ENCODE data around the gene RIMBP3B.
"Not testable (repeated sequence)": the region's sequence is repeated elsewhere in the genome, so short reads cannot be mapped to it uniquely, and the experiment has no call there.

- not testable (repeated sequence) for TF ChIP-seq CTCF (IDR thresholded peaks at IDR 0.05; ENCODE audit: insufficient read depth, low read length, poor library complexity, severe bottlenecking); EZH2phosphoT487 (conservative IDR thresholded peaks at IDR 0.05; ENCODE audit: low read length)
Measured at GRCh38 chr22:21407139-21407538, 23.6 kb downstream of the RIMBP3B start.

All from SU-DHL-6 (cell line).